HepG2 (cell line): Measurements from ENCODE around the gene SGO1. TPM values are rescaled to one million over a fixed set of nuclear protein-coding genes. Genes with fewer than 3 reads are reported as not detected.

ENCODE experiments used
- ATAC-seq: fragments of 200-7000 bp; cut with Tn5 transposase; 3 replicates; pipeline ENCODE4 v1.9.1; 2020; ENCODE audit warnings: mild to moderate bottlenecking, moderate library complexity
- BruUV-seq: library from RNA; stranded (reverse); fragments of 400-500 nt; replicated peaks from 2 replicates; lab custom pipeline; 2021; lab: Mats Ljungman, UMichigan
- CTCF ChIA-PET: fragments of 300-600 bp; formaldehyde crosslinking; extraction: SDS; loops from one replicate; lab custom pipeline; 2021; ENCODE audit warnings: low total read pairs, inconsistent platforms, low intra/inter-chr PET ratio; lab: Yijun Ruan, JAX
- POLR2A ChIA-PET: fragments of 350-600 bp; sonication (Branson Sonifier 250); formaldehyde crosslinking; loops from one replicate; lab custom pipeline; 2020; ENCODE audit warnings: antibody characterized with exemption, inconsistent platforms; lab: Yijun Ruan, JAX
- DNase-seq: peaks from one replicate; pipeline ENCODE4 v3.0.0-alpha.2; 2015; ENCODE audit warnings: low spot score
- FAIRE-seq: peaks from 3 replicates; lab custom pipeline; 2011; peaks lifted over from hg19 to GRCh38; lab: Jason Lieb, UNC
- H2AFZ ChIP-seq: one replicate; pipeline ENCODE4 v1.6.1; 2011; ENCODE audit warnings: low read length, inconsistent platforms
- H3K27ac ChIP-seq: fragments of 300-600 bp; 3 replicates; pipeline ENCODE4 v1.8.0; 2011; ENCODE audit warnings: mixed run types, mild to moderate bottlenecking, mixed read lengths, low read length, inconsistent platforms; ENCODE audit not compliant: insufficient read depth; ENCODE audit errors: extremely low read length
- H3K27me3 ChIP-seq, 2 experiments: fragments of 200-600 bp in 1 of 2; 2 replicates in 1 of 2; 3 replicates in 1 of 2; pipeline versions ENCODE4 v1.6.0 to v1.8.0; 2011; ENCODE audit warnings: low read length in 2 of 2, mild to moderate bottlenecking in 2 of 2, moderate library complexity in 2 of 2, inconsistent platforms in 1 of 2; ENCODE audit not compliant: insufficient read depth in 2 of 2, control insufficient read depth in 1 of 2
- H3K36me3 ChIP-seq, 2 experiments: fragments of 200-600 bp in 1 of 2; replicated peaks in 1 of 2; 2 replicates in 1 of 2; 3 replicates in 1 of 2; pipeline versions ENCODE4 v1.5.1 to v1.8.0; 2011; ENCODE audit warnings: low read length in 2 of 2, inconsistent platforms in 1 of 2; ENCODE audit not compliant: insufficient read depth in 2 of 2, control insufficient read depth in 1 of 2
- H3K4me1 ChIP-seq: 2 replicates; pipeline ENCODE4 v1.5.1; 2012; ENCODE audit warnings: low read length, inconsistent platforms; ENCODE audit not compliant: insufficient read depth
- H3K4me2 ChIP-seq: 2 replicates; pipeline ENCODE4 v1.6.0; 2011; ENCODE audit warnings: low read depth, low read length, inconsistent platforms
- H3K4me3 ChIP-seq, 3 experiments: fragments of 200-600 bp in 1 of 3; sonication (generic), shearing (Covaris generic) in 1 of 3; replicated peaks in 1 of 3; 2 replicates each; pipeline ENCODE4 v1.5.1; 2011 to 2016; ENCODE audit warnings: low read length in 3 of 3, inconsistent platforms in 2 of 3, low read depth in 2 of 3, mild to moderate bottlenecking in 2 of 3, control low read depth in 1 of 3, mixed read lengths in 1 of 3; ENCODE audit not compliant: insufficient read depth in 1 of 3
- H3K79me2 ChIP-seq: one replicate; pipeline ENCODE4 v1.6.1; 2011; ENCODE audit warnings: low read length, inconsistent platforms; ENCODE audit not compliant: insufficient read depth
- H3K9ac ChIP-seq: 2 replicates; pipeline ENCODE4 v1.6.0; 2011; ENCODE audit warnings: mild to moderate bottlenecking, low read depth, low read length, inconsistent platforms; ENCODE audit not compliant: insufficient read depth
- H3K9me3 ChIP-seq: 2 replicates; pipeline ENCODE4 v1.5.1; 2012; ENCODE audit warnings: mild to moderate bottlenecking, low read length
- H4K20me1 ChIP-seq: 2 replicates; pipeline ENCODE4 v1.6.0; 2011; ENCODE audit warnings: inconsistent platforms, mild to moderate bottlenecking, low read length, moderate library complexity; ENCODE audit not compliant: insufficient read depth
- CREB1 ChIP-seq, 2 experiments: fragments of 450-650 bp in 1 of 2; IDR thresholded peaks; 2 replicates each; pipeline ENCODE4 v1.6.1; 2016 to 2017; ENCODE audit warnings: control low read depth in 1 of 2, mild to moderate bottlenecking in 1 of 2, missing compliant biosample characterization in 1 of 2, missing genetic modification characterization in 1 of 2
- EZH2 ChIP-seq: conservative IDR thresholded peaks from 2 replicates; pipeline ENCODE4 v1.6.1; 2012; ENCODE audit warnings: mild to moderate bottlenecking, low read depth, low read length, moderate library complexity
- FOXK1 ChIP-seq: sonication (generic); formaldehyde crosslinking; IDR thresholded peaks from 2 replicates; pipeline ENCODE4 v1.4.0; 2020; ENCODE audit warnings: low read depth, missing genetic modification reagents, borderline replicate concordance
- GATAD1 ChIP-seq: IDR thresholded peaks from 2 replicates; pipeline ENCODE4 v1.6.1; 2016; ENCODE audit warnings: missing genetic modification reagents, missing compliant biosample characterization
- NR2C2 ChIP-seq: sonication (generic); formaldehyde crosslinking; IDR thresholded peaks from 2 replicates; pipeline ENCODE4 v1.4.0; 2020; ENCODE audit warnings: missing genetic modification reagents, mild to moderate bottlenecking, moderate library complexity, borderline replicate concordance
- NR2F6 ChIP-seq, 2 experiments: IDR thresholded peaks; 2 replicates each; pipeline ENCODE4 v1.6.1; 2016; ENCODE audit warnings: antibody characterized with exemption in 1 of 2, mild to moderate bottlenecking in 1 of 2
- TCF7L2 ChIP-seq: IDR thresholded peaks from 2 replicates; pipeline ENCODE4 v1.6.1; 2011; ENCODE audit warnings: mild to moderate bottlenecking, low read depth, low read length, moderate library complexity
- ZNF160 ChIP-seq: sonication (generic); formaldehyde crosslinking; IDR thresholded peaks from 2 replicates; pipeline ENCODE4 v1.8.0; 2022; ENCODE audit warnings: mild to moderate bottlenecking, inconsistent platforms, missing genetic modification reagents
- ZNF263 ChIP-seq: sonication (generic); formaldehyde crosslinking; IDR thresholded peaks from 2 replicates; pipeline ENCODE4 v1.4.0; 2020; ENCODE audit warnings: missing genetic modification reagents
- ZNF484 ChIP-seq: sonication (generic); formaldehyde crosslinking; IDR thresholded peaks from 2 replicates; pipeline ENCODE4 v1.5.1; 2020; ENCODE audit warnings: mild to moderate bottlenecking, low read depth, missing genetic modification reagents, borderline replicate concordance
- ZNF772 ChIP-seq: sonication (generic); formaldehyde crosslinking; IDR thresholded peaks from 2 replicates; pipeline ENCODE4 v1.5.0; 2020; ENCODE audit warnings: mild to moderate bottlenecking, missing genetic modification reagents
- ZSCAN31 ChIP-seq: sonication (generic); formaldehyde crosslinking; IDR thresholded peaks from 2 replicates; pipeline ENCODE4 v1.5.0; 2020; ENCODE audit warnings: low read depth, mild to moderate bottlenecking, missing genetic modification reagents
- WGBS: methylation state at CpG from one replicate; pipeline ENCODE4 v1.1.6; 2017; ENCODE audit warnings: low lambda C conversion rate; 5-methylcytosine and 5-hydroxymethylcytosine counted together
- in situ Hi-C: cut with HindIII; loops from 2 replicates; pipeline ENCODE4 v1.10.0; 2017; ENCODE audit warnings: low pct_unique_long_range_greater_than_20kb; ENCODE audit not compliant: extremely low pct_ligation_motif_present
- intact Hi-C: fragments of 100-400 bp; cut with micrococcal nuclease; formaldehyde crosslinking; loops from one replicate; pipeline ENCODE4 v1.10.0; 2022; ENCODE audit not compliant: unreplicated experiment
- polyA plus RNA-seq, 8 experiments: library from polyadenylated mRNA; depleted of rRNA in 3 of 8; stranded (reverse) in 7 of 8; unstranded in 1 of 8; fragments of >200 nt; fragmentation: Illumina TruSeq in 4 of 8; extraction: Trizol in 4 of 8; gene quantifications; 2 replicates each; pipeline versions ENCODE4 v1.2.1 to v1.2.3, GENCODE V29; 2011 to 2016; ENCODE audit warnings: low read depth in 4 of 8, missing spikeins in 1 of 8, mixed read lengths in 1 of 8; ENCODE audit not compliant: insufficient read depth in 1 of 8
- total RNA-seq, 5 experiments: library from RNA; depleted of rRNA; stranded (reverse); fragments of >200 nt; fragmentation: Illumina TruSeq; extraction: Trizol; gene quantifications; 2 replicates each; pipeline ENCODE4 v1.2.3, GENCODE V29; 2016; ENCODE audit warnings: low read depth in 1 of 5
- TF ChIP-seq, protein P1 (sequence below): sonication (generic); formaldehyde crosslinking; IDR thresholded peaks from 2 replicates; pipeline ENCODE4 v1.8.1; 2023; ENCODE audit warnings: missing genetic modification reagents, inconsistent platforms, borderline replicate concordance
- TF ChIP-seq, protein P2 (sequence below): sonication (generic); formaldehyde crosslinking; IDR thresholded peaks from 2 replicates; pipeline ENCODE4 v1.5.1; 2020; ENCODE audit warnings: mild to moderate bottlenecking, missing genetic modification reagents
- TF ChIP-seq, protein P3 (sequence below): sonication (generic); formaldehyde crosslinking; IDR thresholded peaks from 2 replicates; pipeline ENCODE4 v1.8.0; 2022; ENCODE audit warnings: missing genetic modification reagents, mild to moderate bottlenecking, moderate library complexity, borderline replicate concordance

The SGO1 gene
- total and polyA plus RNA-seq, 2 of the 13 experiments (the other 11 are each of a cell fraction or from before 2014, with no cell fraction given), result 2.1 to 16.1 TPM

DNA sequence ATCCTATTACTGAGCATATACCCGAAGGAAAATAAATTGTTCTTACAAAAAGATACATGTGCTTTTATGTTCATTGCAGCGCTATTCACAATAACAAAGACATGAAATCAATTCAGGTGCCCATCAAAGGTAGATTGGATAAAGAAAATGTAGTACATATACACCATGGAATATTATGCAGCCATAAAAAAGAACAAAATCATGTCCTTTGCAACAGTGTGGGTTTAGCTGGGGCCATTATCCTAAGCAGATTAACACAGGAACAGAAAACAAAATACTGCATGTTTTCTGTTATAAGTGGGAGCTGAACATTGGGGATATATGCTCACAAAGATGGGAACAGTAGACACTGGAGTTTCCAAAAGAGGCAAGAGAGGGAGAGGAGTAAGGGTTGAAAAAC lies 42.5 kb downstream of the SGO1 start:
- Histone ChIP-seq H3K36me3 (no peaks in the 10 kb centered on the region), H3K9me3 (no peaks in the 10 kb centered on the region), H3K27me3 (no peaks in the 10 kb centered on the region), H3K27ac (no peak overlapping the region), H3K9ac (no peak overlapping the region), H3K79me2 (no peaks in the 10 kb centered on the region), H2AFZ (no peak overlapping the region), H4K20me1 (no peaks in the 10 kb centered on the region), H3K4me3 (no peak overlapping the region), H3K4me1 (peaks cover 23% of the 10 kb centered on the region), H3K4me2 (no peak overlapping the region)
- CTCF ChIA-PET, result no interaction called here
- in situ Hi-C loops, result no loop called here
- FAIRE-seq, result no peak
- TF ChIP-seq NR2F6 (IDR thresholded peaks at IDR 0.05) (no peak), NR2F6 (CRISPR knock-in tag; IDR thresholded peaks at IDR 0.05) (no peak), ZNF263 (CRISPR knock-in tag) (no peak), ZNF772 (CRISPR knock-in tag) (no peak), TCF7L2 (no peak), ZNF484 (CRISPR knock-in tag) (no peak), GATAD1 (CRISPR knock-in tag) (no peak), ZSCAN31 (CRISPR knock-in tag) (no peak), NR2C2 (CRISPR knock-in tag) (no peak), FOXK1 (CRISPR knock-in tag) (no peak), CREB1 (IDR thresholded peaks at IDR 0.05) (no peak), CREB1 (CRISPR knock-in tag; IDR thresholded peaks at IDR 0.05) (no peak), EZH2 (no peak), ZNF160 (CRISPR knock-in tag) (no peak)
- TF ChIP-seq, protein P1, sequence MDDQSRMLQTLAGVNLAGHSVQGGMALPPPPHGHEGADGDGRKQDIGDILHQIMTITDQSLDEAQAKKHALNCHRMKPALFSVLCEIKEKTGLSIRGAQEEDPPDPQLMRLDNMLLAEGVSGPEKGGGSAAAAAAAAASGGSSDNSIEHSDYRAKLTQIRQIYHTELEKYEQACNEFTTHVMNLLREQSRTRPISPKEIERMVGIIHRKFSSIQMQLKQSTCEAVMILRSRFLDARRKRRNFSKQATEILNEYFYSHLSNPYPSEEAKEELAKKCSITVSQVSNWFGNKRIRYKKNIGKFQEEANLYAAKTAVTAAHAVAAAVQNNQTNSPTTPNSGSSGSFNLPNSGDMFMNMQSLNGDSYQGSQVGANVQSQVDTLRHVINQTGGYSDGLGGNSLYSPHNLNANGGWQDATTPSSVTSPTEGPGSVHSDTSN, result no peak
- TF ChIP-seq, protein P2, sequence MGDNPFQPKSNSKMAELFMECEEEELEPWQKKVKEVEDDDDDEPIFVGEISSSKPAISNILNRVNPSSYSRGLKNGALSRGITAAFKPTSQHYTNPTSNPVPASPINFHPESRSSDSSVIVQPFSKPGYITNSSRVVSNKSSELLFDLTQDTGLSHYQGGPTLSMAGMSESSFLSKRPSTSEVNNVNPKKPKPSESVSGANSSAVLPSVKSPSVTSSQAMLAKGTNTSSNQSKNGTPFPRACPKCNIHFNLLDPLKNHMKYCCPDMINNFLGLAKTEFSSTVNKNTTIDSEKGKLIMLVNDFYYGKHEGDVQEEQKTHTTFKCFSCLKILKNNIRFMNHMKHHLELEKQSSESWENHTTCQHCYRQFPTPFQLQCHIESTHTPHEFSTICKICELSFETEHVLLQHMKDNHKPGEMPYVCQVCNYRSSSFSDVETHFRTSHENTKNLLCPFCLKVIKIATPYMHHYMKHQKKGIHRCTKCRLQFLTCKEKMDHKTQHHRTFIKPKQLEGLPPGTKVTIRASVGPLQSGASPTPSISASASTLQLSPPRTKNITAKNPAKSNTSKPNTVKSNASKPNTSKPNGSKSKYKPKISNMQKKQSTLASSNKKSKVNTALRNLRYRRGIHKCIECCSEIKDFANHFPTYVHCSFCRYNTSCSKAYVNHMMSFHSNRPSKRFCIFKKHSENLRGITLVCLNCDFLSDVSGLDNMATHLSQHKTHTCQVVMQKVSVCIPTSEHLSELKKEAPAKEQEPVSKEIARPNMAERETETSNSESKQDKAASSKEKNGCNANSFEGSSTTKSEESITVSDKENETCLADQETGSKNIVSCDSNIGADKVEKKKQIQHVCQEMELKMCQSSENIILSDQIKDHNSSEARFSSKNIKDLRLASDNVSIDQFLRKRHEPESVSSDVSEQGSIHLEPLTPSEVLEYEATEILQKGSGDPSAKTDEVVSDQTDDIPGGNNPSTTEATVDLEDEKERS (CRISPR knock-in tag), result no peak
- TF ChIP-seq, protein P3, sequence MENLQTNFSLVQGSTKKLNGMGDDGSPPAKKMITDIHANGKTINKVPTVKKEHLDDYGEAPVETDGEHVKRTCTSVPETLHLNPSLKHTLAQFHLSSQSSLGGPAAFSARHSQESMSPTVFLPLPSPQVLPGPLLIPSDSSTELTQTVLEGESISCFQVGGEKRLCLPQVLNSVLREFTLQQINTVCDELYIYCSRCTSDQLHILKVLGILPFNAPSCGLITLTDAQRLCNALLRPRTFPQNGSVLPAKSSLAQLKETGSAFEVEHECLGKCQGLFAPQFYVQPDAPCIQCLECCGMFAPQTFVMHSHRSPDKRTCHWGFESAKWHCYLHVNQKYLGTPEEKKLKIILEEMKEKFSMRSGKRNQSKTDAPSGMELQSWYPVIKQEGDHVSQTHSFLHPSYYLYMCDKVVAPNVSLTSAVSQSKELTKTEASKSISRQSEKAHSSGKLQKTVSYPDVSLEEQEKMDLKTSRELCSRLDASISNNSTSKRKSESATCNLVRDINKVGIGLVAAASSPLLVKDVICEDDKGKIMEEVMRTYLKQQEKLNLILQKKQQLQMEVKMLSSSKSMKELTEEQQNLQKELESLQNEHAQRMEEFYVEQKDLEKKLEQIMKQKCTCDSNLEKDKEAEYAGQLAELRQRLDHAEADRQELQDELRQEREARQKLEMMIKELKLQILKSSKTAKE, result no peak
- WGBS, result 94% methylated on average over 2 of the region's 2 CpGs
- POLR2A ChIA-PET, result no interaction called here
- intact Hi-C loops, result no loop called here
- no peak for DNase-seq
- no TSS peak for BruUV-seq
- no peak for ATAC-seq
